GM21576 (cell line): ENCODE data around the gene MGMT.

Experiments used
- ATAC-seq: cut with Tn5 transposase; IDR thresholded peaks from one replicate; pipeline ENCODE4 v1.9.1; 2021; ENCODE audit warnings: mild to moderate bottlenecking, moderate library complexity; ENCODE audit not compliant: unreplicated experiment

MGMT gene

DNA sequence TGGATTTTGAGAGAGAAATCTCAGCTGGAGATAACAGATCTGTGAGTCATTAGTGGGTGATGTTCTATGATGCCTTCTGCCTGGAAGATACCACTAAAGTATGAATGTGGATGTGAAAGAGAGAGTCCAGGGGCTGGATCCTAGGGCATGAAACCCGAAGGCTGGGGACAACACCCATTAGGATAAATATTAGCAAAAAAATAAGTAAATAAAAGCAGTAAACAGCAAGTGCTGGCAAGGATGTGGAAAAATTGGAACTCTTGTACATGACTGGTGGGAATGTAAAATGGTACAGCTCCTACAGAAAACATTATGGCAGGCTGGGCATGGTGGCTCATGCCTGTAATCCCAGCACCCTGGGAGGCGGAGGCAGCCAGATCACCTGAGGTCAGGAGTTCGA lies 16.6 kb upstream of the MGMT start:
- ATAC-seq: no peak

DNA sequence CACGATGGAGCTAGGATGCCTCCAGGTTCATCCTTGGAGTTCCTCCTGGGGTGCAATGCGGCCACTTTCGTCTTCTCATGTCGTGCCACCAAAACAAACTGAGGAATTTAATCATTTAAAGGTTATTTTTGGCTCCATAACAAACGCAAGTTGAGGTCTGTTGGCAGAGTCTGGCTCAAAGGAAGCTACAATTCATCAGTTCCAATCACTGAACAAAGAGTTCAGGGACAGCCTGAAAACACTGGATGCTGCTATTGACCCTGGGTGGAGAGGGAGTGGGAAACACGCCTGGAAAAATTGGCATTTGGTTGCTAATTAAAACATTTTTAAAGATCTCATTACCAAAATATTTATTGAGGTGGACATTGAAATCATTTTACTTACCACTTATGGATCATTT lies 11.4 kb upstream of the MGMT start:
- ATAC-seq: no peak

DNA sequence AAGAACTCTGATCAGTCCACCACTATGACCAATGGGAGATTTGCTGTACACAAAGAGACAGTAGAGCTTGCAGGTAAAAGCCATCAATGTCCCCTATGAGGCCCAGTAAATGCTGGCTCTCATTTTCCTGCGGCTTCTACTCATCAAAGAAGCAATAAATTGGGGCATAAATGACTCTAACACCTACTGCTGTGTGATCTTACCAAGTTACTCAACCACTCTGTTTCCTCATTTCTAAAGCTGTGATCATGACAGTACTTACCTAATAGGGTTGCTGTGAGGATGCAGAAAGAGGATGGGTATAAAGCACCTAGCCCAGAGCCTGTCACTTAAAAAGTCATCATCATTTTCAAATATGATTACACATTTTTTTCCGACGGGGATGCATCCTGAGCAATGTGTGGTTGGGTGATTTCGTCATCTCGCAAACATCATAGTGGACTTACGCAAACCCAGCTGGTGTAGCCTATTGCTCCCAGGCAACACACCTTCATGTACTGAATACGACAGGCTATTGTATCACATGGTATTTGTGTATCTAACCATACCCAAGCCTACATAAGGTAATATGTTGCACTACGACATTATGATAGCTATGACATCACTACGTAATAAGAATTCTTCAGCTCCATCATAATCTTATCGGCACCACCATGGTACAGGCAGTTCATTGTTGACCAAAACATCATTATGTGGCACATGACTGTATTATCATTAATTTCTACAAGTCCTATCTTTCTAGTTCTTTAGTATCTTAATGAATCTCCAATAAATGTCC lies 7.1 kb upstream of the MGMT start:
- ATAC-seq: no peak

DNA sequence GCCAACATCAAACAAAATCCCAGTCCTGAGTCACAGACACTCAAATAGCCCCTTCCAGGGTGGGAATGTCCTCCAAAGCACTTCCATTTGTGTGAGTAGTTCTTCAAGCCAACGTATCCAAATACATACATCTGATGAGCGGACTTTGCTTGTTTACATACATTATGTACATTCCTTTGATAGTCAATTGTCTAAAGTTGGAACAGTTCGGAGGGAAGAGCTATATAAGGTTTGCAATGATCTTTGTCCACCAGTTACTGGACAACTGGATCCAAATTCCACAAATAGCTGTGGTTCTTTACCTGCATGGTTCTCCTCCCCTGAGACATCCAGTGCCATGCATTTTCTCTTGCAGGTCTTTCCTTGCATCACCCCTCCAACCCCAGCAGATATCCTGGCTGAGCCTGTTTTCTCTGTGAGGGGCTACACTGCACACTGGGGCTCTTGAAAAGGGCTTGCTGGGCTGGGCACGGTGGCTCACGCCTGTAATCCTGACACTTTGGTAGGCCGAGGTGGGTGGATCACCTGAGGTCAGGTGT lies 4.7 kb upstream of the MGMT start:
- ATAC-seq: no peak

DNA sequence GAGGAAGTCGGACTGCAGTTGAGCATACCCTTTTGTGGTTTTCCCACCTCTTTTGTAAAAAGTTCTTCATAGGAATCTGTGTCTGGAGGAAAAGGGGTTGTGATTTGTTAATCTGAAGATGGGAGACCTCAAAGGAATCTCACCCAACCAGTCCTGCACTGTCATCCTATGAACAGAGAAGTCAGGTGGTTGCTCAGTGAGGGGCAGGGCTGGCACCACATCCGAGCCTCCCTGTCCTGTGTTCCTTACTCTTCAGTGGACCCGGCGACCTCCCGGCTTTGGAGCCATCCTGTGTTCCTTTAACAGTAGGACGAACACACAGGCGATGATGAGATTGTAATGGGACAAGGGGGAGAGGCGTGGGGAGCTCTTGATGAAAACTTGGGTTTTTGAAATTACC lies 2.8 kb upstream of the MGMT start:
- ATAC-seq: no peak

DNA sequence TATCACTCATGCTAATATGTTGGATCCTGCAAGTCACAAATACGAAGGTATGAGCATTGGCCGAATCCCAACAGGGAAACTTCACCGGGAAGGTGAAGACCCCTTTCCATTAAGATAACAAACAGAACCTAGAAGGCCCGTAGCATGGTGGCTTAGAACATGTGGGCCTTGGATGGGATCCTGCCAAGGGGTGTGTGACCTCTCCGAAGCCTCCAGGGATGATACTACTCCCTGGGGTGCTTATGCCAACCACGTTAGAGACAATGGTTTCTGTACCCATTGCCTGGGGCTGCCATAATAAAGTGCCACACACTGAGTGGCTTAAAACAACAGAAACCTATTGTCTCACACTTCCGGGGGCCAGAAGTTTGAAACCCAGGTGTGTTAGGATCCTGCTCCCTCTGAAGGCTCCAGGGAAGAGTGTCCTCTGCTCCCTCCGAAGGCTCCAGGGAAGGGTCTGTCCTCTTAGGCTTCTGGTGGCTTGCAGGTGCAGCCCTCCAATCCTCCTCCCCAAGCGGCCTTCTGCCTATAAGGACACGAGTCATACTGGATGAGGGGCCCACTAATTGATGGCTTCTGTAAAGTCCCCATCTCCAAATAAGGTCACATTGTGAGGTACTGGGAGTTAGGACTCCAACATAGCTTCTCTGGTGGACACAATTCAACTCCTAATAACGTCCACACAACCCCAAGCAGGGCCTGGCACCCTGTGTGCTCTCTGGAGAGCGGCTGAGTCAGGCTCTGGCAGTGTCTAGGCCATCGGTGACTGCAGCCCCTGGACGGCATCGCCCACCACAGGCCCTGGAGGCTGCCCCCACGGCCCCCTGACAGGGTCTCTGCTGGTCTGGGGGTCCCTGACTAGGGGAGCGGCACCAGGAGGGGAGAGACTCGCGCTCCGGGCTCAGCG lies 992 bp upstream of the MGMT start:
- peak; percentile 1 for ATAC-seq

DNA sequence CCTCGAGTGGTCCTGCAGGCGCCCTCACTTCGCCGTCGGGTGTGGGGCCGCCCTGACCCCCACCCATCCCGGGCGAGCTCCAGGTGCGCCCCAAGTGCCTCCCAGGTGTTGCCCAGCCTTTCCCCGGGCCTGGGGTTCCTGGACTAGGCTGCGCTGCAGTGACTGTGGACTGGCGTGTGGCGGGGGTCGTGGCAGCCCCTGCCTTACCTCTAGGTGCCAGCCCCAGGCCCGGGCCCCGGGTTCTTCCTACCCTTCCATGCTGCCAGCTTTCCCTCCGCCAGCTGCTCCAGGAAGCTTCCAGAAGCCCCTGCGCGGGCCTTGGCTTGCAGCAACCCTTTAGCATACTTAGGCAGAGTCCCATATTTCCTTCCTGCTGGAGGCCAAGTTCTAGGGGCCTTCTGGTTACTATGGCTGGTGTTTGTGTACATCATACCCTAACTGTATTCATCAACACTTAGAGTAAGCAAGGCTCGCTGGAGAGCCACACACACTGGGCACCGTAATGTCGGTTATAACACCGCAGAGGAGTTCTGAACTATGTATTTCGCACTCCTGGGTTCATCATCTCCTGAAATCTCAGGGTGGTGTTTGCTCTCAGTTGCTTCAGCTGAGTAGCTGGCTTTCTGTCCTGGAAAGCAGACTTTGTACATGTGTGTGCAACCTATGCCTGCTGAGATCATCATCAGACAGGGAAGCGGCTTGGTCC lies 471 bp downstream of the MGMT start:
- peak; percentile 11 for ATAC-seq

DNA sequence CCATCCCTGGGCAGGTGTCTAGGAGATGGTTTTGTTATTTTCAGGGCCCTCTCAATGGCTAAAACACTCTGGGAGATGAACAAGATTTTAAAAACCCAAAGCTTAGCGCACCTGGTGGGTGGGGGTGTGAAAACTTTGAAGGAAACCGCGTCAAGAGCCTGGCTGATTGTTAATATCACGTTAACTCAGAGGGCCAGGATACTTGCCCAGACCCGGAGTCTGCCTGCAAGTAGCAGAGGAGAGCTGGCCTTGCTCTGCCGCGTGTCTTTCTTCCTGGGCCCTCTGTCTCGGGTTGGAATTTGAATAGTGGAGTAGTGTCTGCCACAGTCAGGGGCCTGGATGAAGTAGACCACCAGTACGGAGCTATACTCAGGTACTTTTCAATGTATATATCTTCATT lies 1.1 kb downstream of the MGMT start:
- no peak for ATAC-seq

DNA sequence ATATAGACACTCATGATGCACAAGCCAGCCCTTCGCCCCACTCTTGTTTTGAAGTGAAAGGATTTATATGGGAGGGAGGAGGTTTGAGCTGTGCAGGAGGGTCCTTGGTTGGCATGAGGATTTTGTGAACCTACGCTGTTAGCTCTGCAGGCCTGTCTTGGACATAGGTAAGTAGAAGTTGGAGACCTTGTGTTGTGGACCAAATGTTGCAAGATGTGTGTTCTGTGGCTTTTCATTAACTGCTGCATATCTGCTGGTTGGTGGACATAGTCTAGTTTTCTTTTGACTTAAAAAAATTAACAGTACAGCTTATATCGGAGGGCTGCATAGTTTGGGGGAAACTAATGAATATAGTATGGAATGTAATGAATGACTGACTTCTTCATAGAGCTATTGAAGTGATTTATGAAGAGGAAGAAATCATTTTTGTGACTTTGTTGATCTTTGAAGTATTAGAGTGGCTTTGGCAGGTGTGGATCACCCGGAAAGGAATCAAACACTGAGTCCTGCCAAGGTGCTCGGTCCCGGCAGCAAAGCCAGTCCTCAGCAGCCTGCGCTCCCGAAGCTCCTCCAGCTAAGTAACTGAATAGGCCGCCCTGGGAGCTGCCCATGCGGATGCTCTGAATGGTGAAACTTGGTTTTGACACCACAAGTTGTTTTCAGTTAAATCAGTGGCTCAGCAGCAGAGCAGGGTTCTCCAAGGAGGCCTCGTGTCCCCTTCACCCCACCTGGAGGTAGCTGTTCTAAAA lies 3.2 kb downstream of the MGMT start:
- ATAC-seq: no peak

DNA sequence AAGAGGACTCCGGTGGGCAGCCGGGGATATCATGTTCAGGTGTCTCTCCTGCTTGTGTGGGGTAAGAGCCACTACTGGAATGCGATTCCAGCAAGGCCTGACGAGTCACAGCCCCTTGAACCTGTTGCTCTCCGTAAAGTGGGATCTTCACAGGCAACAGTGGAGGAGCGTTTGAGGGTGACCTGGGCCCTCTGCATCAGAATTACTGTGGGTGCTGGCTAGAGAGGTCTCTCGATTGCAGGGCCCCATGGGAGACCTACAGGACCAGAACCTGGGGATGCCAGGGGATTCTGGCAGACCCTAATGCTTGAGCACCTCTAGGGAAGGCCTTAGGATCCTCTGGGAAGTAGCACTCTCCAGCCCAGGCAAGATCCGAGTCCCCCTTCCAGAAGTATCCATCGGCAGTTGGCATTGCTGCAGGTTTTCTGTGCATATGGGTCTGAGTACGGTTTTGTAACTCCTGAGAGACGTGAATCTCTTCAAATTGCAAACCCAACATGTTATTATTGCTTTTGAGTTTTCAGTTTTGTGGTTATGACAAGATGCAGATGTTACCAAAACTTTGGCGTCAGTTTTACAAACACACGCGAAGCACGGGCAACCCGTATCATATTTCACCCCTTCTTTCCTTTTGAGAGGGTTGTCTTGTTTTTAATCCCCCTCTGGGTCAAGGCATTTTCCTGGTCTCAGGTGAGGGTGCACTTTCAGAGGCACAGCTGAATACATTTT lies 4.6 kb downstream of the MGMT start:
- ATAC-seq: no peak

DNA sequence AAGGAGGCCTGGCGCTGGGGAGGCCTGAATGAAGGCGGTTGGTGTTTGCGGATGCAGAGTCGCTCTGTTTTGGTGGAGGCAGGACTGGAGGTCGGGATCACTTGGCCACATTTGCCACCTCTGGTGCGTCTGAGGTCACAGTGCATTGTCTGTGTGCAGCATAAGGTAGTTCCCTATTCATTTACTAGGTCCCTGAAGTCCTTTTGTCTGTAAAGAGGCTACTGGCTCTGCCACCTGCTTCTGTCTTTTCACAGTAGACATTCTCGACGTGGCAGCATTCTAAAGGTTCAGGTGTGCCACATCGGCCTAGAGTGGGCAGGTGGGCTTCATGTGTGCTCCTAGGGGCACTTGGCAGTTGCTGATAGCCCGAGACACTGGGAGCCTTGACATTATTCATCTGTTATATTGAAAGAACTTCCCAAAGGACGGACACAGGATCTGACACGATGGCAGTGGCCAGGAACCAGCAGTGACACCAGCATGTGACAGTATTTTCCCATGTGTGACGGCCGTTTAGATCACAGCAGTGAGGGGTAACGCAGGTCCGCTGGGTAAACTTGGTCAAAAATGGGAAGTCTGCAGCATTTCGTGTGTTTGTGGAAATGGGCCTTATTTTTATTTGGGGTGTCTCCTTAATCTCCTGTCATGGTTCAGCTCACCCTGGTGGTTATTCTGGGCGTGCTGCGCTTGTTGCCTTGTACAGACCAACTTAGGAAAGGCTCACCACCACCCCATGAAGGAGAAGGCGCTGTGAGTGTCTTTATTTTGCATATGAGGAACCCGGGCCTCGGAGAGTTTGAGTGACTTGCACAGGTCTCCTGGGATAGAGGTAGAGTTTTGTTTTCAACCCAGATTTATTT lies 5.9 kb downstream of the MGMT start:
- peak; percentile 73 for ATAC-seq

DNA sequence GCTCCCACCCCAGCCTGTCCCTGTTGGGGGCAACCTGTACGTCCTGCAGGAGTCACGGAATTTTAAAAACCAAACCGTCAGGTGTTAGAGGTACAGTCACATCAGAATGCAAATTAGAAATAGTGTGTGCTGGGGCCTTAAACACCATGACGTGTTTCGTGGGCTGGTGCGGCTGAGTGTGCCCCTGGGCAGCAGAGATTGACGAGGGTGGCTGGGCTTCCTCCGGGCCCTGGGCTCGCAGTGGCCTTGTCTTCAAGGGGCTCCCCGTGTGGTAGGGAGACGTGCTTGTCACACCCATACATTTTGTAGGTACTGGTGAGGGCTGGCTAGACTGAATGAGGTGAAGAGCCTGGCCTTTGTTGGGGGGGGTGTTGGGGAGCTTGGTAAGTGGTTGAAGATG lies 7.6 kb downstream of the MGMT start:
- no peak for ATAC-seq

DNA sequence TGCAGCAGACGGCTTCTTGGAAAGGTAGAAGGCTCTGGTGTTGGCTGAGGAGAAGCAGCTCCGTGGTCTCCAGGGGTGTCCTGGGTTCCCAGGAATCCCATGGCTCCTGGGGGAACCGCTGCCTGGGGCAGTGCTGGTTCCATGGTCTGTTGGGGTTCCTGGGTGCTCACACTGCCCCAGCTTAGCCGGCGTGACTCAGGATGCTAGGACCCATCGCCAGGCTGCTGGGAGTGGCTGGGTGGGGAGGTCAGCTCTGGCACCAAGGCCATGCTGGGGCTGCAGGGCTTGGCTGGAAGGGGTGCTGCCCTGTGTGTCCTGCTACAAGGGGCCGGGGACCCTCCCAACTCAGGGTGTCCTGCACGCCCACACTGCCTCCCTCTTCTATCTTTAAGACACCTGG lies 9.4 kb downstream of the MGMT start:
- no peak for ATAC-seq

DNA sequence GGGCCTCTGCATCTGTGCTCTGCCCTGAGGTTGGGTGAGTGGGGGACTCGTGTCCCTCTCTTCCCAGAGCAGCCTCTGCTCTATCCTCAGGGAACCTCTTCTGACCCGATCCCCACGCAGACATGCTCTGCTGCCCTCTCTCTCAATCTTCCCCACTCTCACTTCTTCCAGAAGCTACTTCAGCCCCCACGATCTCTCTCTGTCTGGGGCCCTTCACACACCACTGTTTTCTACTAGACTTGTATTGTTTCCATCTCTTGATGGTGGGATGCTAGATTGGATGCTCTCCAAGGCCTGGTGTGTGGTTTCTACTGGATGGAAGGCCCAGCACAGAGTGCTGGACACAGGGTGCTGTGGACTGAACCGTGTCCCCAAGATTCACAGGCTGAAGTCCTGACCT lies 10.0 kb downstream of the MGMT start:
- no peak for ATAC-seq

DNA sequence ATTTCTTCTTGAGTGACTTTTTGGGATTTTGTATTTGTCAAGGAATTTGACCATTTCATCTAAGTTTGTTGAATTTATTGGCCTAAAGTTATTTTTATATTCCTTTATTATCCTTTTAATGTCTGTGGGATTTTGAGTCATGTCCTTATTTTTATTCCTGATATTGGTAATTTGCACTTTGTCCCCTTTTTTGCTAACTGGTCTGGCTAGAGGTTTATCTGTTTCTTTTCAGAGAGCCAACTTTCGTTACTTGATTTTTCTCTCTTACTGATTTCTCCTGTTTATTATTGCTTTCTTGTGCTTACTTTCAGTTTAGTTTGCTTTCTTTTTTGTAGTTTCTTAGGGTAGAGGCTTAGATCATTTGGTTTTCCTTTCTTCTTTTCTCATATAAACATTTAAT lies 14.6 kb downstream of the MGMT start:
- no peak for ATAC-seq

DNA sequence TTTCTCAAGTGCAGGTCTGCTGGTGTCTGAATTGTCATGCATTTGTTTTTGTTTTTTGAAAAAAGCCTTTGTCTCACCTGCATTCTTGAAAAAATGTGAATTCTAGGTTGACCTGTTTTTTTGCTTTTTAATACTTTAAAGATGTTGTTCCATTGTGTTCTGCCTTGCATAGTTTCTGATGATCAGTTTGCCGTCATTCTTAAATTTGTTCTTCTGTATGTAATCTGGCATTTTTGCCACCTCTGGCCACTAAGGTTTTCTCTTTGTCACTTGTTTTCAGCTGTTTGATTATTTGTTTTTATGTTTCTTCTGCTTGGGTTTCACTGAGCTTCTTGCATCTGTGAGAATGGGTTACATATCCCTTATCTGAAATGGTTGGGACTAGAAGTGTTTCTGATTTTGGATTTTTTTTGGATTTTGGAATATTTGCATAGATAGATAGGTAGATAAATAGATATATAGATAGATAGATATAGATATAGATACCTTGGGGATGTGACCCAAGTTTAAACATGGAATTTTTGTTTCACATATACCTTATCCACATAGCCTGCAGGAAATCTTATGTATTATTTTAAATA lies 16.5 kb downstream of the MGMT start:
- no peak for ATAC-seq

DNA sequence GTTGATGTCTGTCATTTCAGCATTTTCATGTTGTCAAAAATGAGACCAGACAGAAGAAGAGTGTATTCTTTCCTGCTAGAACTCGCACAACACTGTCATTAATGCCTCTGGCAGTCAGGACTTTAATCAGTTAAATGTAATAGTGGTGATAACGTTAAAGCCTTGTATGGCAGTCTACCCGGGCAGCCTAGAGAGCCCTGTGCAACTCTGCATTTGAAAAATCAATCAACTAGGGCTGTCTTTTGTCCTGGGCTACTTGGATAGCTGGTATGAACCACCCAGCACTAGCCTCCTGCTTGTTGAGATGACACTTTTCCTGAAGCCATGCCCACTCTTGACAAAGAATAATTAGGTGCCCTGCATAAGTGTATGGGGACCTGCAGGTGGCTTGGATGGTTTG lies 19.8 kb downstream of the MGMT start:
- ATAC-seq: no peak

DNA sequence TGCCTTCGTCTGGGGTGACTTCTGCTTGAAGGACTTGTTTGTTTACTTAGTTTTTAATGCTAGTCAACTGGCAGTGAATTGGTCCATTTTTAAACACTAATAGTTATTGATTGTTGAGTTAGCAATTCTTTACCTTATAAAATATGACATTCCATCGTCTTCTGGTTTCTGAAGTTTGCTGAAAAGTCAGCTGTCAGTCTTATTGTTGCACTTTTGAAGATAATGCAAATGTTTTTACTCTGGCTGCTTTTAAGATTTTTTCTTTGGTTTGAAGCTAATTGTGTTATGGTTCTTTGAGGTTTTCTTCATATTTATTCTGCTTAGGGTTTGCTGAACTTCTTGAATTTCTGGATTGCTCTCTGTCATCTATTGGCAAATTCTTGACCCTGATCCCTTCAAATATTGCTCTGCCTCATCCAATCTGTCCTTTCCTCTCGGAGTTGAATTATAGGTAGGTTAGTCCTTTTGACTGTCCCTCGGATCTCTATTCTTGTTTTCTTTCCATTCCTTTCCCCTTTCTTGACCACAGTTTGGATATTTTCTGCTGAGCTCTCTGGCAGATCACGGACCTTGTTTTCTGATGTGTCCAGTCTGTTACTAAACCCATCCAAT lies 24.2 kb downstream of the MGMT start:
- no peak for ATAC-seq
